HG03097 (cell line): ENCODE measurements around the gene MAPKAPK5.
"Not testable (repeated sequence)": the region's sequence is repeated elsewhere in the genome, so short reads cannot be mapped to it uniquely, and the experiment has no call there.

Experiments
- ATAC-seq: cut with Tn5 transposase; IDR thresholded peaks from one replicate; pipeline ENCODE4 v1.9.1; 2021; ENCODE audit not compliant: unreplicated experiment, low FRiP score

MAPKAPK5 gene, protein sequence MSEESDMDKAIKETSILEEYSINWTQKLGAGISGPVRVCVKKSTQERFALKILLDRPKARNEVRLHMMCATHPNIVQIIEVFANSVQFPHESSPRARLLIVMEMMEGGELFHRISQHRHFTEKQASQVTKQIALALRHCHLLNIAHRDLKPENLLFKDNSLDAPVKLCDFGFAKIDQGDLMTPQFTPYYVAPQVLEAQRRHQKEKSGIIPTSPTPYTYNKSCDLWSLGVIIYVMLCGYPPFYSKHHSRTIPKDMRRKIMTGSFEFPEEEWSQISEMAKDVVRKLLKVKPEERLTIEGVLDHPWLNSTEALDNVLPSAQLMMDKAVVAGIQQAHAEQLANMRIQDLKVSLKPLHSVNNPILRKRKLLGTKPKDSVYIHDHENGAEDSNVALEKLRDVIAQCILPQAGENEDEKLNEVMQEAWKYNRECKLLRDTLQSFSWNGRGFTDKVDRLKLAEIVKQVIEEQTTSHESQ

DNA sequence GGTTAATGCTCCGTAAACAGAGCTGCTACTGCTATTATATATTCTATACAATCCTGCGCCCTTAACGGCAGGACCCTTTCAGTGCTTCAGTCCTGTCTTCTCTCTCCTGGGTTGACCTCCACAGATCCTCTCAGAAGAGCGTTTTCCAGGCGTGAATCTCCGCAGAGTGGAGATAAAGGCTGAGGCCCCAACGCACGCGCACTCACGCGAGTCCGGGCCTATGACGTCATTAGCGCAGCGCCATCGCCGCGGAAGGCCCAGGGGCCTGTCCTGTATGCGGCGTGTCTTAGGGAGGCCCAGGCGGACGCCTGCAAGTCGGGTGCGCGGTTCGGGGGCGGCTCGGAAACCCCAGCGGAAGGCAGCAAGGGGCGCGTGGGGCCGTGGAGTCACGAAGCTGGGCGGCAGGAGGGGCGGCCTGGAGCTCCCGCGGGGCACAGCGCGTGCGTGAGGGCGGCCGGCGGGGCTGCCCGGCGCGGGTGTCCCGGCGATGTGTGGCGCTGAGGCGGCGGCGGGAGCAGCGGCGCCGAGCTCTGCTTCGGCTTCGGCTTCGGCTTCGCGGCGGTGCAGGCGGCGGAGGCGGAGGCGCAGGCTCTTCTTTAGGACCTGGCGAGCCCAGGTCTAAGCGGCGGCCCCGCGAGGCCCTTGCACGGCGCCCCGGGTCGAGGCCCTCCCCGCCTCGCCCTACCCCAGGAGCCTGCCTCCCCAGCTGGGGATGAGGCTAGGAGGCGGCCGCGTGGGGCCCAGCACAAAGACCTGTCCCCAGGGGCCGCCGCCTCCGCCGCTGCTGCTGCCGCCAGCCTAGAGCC is at the start of gene MAPKAPK5:
Gene MAPKAPK5, plus strand, starts transcription at position 479 of the 806 bp plus-strand sequence. CDS start 506 bp downstream, outside the sequence.
- ATAC-seq: peak; percentile 69

DNA sequence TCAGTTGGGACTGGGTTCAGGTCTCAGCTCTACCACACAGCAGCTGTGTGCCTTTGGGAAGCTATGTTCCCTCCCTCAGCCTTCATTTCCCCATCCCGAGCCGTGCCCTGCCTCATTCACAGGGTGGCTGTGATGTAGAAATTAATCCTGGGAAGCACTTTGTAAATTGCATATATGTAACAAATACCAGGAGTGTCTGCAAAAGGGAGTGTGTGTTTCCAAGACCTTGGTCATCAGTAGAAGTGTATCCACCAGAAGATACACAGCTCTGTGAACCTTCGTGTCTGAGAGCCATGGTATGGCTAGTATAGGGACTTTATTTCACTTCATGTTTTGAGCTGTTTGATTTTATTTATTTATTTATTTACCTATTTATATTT is 49.2 kb upstream of the MAPKAPK5 start:
- ATAC-seq: no peak

DNA sequence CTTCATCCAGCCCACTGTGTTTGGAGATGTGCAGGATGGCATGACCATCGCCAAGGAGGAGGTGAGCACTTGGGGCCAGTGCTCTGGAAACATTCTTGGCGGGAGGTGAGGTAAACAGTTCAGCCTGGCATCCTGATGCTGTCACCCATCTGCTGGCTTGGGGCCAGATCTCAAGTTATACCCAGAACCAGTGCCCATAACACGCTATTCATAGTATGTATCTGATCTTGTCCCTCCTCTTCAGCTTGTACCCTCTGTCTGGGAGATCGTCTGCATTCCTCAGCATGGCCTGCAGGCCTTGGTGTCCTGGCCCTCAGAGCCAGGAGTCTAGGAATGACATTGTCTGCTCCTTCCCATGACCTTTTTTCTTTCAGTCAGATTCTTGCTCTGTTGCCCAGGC is 43.8 kb upstream of the MAPKAPK5 start:
- ATAC-seq: no peak

DNA sequence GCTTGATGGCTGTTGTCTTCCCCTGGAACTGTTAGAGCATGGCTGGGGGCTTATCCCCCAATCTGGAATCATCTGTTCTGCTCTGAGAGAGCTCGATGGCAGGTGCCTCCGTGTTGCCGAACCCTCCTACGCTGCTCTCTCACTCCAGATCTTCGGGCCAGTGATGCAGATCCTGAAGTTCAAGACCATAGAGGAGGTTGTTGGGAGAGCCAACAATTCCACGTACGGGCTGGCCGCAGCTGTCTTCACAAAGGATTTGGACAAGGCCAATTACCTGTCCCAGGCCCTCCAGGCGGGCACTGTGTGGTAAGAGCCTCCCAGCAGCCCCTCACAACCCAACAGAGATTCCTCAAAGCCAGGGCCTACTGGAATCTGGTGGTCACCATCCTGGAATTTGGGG is 42.3 kb upstream of the MAPKAPK5 start:
- no peak for ATAC-seq

DNA sequence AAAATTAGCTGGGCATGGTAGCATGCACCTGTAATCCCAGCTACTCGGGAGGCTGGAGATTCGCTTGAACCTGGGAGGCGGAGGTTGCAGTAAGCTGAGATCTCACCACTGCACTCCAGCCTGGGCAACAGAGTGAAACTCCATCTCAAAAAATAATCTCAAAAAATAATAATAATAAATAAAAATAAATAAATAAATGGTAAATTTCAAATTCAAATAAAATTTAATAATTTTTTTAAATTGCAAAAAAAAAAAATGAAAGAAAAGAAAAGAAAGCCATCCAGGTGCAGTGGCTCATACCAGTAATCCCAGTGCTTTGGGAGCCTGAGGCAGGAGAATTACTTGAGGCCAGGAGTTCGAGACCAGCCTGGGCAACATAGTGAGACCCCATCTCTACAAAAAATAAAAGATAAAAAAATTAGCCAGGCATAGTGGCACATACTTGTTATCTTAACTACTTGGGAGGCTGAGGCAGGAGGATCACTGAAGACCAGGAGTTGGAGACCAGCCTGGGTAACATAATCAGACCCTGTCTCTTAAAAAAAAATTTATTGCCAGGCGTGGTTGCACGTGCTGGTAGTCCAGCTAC is 38.9 kb upstream of the MAPKAPK5 start:
- no peak for ATAC-seq

DNA sequence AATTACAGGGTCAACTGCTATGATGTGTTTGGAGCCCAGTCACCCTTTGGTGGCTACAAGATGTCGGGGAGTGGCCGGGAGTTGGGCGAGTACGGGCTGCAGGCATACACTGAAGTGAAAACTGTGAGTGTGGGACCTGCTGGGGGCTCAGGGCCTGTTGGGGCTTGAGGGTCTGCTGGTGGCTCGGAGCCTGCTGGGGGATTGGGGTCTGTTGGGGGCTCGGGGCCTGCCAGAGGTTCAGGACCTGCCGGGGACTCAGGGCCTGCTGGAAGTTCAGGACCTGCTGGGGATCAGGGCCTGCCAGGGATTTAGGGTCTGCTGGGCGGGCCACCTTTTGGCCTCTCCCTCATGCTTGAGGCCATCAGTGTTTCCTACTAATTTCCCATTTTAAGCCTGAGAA is 38.2 kb upstream of the MAPKAPK5 start:
- ATAC-seq: no peak

DNA sequence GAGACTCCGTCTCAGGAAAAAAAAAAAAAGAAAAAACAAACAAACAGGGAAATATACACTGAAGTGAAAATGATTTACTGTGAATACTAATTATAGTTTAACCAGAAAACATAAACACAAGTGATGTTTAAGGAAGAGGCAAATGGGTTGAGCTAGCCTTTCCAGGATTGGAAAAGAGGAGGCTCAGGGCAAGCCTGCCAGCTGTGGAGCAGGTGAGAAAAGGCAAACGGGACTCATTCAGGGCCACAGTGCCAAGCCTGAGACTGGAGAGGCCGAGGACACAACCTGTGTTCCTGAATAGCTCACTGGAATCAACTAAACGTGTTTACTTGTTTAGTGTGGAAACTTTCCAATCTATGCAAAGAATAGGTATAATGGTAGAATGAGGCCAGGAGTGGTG is 35.7 kb upstream of the MAPKAPK5 start:
- ATAC-seq: no peak

DNA sequence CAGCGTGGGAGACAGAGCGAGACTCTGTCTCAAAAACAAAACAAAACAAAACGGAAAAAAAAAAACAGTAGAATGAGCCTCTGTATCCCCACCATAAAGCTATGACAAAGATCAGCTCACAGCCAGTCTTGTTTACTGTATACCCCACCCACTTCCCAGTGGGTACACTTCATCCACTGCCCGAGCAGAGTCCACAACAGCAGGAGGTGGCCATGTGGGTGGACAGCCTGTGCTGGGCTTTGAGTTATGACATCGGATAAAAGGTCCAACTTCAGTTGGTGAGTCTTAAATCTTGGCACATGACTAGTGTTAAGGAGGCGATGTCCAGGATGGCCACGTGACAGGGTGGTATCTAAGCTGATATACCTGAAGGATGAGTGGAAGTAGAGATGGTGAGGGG is 34.8 kb upstream of the MAPKAPK5 start:
- ATAC-seq: no peak

DNA sequence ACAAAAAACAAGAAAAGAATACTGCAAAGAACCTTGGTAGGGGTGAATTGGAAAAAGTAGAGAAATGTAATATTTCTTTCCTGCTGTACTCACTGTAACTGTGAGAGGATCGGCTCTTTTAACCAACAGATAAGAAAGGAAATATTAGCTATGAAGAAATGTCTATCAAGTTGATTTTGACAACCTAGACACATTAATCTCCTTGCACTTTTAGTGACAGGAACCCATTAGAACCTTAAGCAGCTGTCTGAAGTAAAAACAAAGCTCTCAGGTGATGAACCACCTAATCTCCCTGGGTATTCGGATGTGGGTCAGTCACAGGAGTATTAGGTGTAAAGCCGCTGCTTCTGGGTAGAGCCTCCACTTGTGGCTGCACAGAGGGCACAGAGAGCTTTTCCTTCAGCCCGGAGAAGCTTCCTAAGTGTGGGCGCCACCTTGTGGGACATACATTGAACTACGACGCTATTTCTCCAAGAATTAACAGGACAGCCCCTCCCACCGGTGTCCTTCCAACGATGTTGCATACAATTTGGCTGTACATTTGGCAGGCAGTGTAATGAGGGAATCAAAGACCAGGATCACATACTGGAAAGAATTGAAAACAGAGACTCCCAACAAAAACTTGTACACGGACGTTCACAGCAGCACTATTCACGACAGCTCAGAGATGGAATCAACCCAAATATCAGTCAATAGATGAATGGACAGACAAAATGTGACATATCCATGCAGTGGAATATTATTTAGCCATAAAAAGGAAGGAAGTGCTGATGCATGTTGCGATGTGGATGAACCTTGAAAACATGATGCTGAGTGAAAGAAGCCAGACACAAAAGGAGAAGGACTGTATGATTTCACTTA is 28.9 kb upstream of the MAPKAPK5 start:
- peak; percentile 68 for ATAC-seq

DNA sequence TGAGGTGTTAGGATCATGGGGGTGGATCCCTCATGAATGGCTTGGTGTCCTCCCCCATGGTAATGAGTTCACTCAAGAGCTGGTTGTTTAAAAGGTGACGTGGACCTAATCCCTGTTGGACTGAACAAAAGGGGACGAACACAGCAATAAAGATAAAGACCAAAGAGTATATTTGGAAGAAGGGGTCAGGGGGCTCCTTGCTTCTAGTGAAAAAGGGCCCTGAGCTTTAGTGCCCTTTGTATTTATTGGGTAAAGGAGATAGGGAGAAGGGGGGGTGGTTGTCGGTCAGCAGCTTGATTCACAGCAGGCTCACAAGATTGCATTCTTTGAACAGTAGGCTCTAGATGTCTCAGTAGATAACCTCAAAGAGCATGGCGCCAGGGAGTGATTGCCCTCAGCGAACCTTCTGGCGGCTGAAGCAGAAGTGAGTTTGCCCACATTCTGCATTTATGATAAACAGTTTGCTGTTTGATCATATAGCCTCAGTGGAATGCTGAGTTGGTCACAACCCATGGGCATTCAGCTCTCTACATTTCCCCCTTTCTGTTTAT is 25.9 kb upstream of the MAPKAPK5 start:
- no peak for ATAC-seq

DNA sequence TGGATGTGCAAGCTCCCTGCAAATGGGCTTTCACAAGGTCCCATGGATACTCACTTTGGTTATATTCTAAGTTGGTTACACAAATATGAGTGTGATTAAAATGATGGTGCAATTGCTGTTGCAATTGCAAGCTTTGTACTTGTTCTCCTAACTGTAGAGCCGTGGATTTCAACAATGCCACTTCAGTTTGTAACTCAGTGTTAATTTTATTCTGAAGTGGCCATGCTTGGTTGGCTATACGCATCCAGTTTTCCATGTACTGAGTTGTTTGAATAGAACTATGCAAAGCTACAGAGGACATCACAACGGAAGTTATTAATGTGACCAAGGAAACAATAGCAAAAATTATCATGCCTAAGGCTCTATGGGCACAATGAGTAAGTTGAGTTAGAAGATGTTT is 25.1 kb upstream of the MAPKAPK5 start:
- not testable (repeated sequence) for ATAC-seq

DNA sequence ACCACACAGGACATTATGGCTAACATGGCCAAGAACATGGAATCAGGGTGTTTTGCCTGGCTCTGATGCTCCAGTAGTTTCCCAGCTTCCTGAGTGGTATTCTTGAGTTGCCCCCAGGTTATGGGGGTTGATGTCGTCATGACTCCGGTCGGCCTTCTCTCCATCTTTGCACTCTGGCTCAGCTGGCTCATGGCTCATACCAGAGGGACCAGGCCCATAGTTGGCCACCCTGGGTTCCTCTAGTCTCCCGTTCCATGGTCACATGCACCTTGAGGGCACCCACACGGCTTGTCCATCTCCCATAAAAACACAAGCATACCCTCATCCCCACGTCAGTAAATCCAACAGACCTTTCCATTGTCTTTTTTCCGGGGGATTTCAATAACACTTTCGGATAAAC is 23.7 kb upstream of the MAPKAPK5 start:
- no peak for ATAC-seq

DNA sequence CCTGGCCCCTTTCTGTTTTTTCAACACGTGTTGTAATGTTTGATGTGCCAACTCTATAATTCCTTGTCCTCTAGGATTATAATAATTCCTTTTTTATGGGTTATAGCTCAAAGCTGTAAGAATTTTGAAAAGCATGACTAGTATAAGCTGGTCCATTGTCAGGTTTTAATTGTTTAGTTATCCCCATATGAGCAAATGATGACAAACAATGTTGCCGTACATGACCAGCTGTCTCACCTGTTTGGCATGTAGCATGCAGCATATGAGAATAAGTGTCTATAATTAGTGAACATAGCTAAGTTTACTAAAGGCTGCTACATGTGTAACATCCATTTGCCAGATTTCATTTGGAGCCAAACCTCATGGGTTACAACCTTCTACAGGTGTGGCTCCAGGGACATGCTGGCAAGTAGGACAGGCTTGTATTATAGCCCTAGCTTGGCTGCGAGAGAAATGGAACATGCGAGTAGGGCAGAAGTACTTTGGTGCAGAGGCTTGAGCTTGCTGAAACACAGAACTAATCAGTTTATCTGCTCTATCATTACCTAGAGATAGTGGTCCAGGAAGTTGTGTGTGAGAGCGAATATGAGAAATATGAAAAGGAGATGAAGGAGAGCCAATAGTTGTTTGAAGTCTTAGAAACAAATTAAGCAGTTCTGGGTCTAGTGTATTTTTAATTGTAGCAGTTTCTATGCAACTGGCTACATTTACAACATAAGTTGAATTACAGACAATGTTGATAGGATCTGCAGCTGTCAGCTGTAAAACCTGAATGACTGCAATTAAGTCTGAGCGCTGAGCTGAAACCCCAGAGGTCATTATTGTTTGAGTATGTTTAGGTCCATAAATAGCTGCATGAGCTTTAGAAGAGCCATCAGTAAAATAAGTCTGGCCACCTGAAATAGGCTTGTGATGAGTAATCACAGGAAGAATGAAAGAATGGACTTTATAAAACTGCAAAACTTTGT is 22.6 kb upstream of the MAPKAPK5 start:
- no peak for ATAC-seq

DNA sequence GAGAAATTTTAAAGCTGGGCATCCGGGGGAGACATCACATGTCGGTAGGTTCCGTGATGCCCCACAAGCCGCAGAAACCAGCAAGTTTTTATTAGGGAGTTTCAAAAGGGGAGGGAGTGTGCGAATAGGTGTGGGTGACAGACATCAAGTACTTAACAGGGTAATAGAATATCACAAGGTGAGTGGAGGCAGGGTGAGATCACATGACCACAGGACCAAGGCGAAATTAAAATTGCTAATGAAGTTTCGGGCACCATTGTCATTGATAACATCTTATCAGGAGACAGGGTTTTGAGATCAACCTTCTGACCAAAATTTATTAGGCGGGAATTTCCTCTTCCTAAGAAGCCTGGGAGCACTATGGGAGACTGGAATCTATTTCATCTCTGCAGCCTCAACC is 21.2 kb upstream of the MAPKAPK5 start:
- not testable (repeated sequence) for ATAC-seq

DNA sequence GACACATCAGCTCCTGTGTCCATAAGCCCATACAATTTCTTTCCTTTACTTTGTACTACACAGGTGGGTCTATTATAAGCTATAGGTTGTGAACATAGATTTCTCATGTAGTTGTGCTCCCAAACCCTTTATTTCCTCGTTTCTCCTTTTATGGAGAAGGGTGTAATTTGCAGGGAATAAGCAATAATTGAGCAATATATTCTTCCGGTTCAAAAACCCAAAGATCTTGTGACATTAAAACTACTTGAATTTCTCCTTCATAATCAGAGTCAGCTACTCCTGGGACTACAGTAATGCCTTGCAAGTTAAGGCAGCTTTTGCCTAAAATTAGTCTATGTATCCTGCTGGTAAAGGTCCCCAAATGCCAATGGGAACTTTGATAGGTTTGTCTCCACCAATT is 19.1 kb upstream of the MAPKAPK5 start:
- no peak for ATAC-seq

DNA sequence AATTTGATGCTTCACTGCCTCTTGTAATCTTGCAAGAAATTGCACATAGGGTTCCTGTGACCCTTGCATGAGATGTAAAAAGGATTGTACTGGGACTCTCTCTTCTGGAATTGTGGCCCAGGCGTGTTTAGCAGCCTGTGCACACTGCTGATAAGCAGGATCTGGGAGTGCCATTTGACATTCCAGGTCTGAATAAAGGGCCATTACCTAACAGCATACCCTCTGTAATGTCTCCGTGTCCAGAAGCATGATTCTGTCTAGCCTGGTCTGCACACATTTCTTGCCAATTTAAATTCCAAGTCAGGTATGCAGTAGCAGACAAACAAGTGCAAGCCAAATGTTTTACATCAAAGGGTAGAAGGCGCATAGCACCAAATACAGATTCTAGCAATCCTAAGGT is 18.1 kb upstream of the MAPKAPK5 start:
- ATAC-seq: no peak

DNA sequence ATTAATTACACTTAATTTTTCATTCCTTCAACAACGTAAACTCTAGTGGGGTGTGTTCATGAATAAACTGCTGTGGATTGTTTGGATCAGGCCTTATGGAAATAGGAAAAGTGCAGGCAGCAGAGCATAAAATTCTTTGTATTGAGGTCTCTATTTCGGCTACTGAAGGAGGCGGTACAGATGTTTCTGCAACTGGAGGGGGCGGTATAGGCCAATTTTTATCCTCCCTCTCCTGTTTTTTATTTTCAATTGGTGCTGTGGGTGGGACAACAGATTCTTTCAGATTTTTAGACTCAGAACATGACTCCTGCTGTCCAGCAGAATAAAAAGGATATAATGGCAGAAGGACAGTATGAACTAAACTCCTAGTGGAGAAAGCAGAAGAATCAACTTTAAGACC is 17.7 kb upstream of the MAPKAPK5 start:
- ATAC-seq: not testable (repeated sequence)

DNA sequence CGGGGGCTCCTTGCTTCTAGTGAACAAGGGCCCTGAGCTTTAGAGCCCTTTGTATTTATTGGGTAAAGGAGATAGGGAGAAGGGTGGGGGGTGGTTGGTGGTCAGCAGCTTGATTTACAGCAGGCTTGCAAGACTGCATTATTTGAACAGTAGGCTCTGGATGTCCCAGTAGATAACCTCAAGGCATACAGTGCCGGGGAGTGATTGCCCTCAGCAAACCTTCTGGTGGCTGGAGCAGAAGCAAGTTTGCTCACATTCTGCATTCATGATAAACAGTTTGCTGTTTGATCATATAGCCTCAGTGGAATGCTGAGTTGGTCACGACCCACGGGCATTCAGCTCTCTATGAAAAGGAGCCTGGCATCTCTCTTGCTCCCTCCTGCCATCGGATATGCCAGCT is 16.5 kb upstream of the MAPKAPK5 start:
- no peak for ATAC-seq

DNA sequence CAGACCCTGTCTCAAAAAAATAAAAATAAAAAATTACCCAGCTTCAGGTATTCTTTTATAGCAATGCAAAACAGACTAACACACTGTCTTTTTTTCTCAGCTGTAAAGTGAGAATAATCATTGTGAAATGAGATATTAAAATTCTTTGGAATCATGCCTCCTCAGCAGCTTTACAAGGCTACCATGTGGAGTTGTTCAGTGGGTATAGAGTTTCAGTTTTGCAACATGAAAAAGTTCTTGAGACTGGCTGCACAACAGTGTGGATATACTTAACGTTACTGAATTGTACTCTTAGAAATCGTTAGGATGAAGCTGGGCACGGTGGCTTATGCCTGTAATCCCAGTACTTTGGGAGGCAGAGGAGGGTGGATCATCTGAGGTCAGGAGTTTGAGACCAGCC is 15.7 kb upstream of the MAPKAPK5 start:
- ATAC-seq: no peak
